ENCODE results near the gene SMPD2. TPM values are rescaled to one million over a fixed set of nuclear protein-coding genes. Genes with fewer than 3 reads are reported as not detected.

Gene SMPD2
- 9.5 and 9.7 TPM in 2 replicates for polyA plus RNA-seq (2013)

- Histone ChIP-seq H3K9ac (ENCODE audit: low read length) (peak within 1 kb of the TSS; percentile 68), H3K23ac (ENCODE audit: low read length) (no peak within 1 kb of the TSS)
These were observed at the start of gene SMPD2, which contains the start of gene PPIL6 for GRCh38 chr6:109440331-109441068. Gene SMPD2 (plus strand): TSS chr6:109440724. CDS start chr6:109441122, 398 bp downstream. Gene PPIL6 (minus strand): TSS chr6:109440628. CDS start chr6:109440590, 38 bp downstream.

GRCh38 chr6:109393157-109393885 is 47.2 kb upstream of the SMPD2 start:
- no peaks in the 10 kb centered on the region for H3K4me1 ChIP-seq (ENCODE audit: control insufficient read depth in 1 of 2, insufficient read depth in 2 of 2, low read length in 2 of 2)
- H3K27ac ChIP-seq (ENCODE audit: low read depth, low read length) = no peak overlapping the region
- no peaks in the 10 kb centered on the region for H3K27me3 ChIP-seq (ENCODE audit: insufficient read depth, low read length)
- no peak overlapping the region for H3K9ac ChIP-seq (ENCODE audit: low read length)
- H3K4me2 ChIP-seq (ENCODE audit: low read length) = no peak overlapping the region
- no peak overlapping the region for H2AFZ ChIP-seq (ENCODE audit: insufficient read depth, low read length, poor library complexity)
- peak overlapping the region; percentile 24 for H2BK12ac ChIP-seq (ENCODE audit: low read length)
- no peaks in the 10 kb centered on the region for H3K36me3 ChIP-seq (ENCODE audit: control insufficient read depth in 1 of 2, insufficient read depth in 2 of 2, low read length in 2 of 2)
- no peak overlapping the region for H4K91ac ChIP-seq (ENCODE audit: low read depth, low read length)
- no peak overlapping the region for H3K23ac ChIP-seq (ENCODE audit: low read length)
- no peaks in the 10 kb centered on the region for H3K9me3 ChIP-seq (ENCODE audit: insufficient read depth, low read depth, low read length)
- H3K18ac ChIP-seq (ENCODE audit: low read length) = no peak overlapping the region
- no peak overlapping the region for H2BK120ac ChIP-seq (ENCODE audit: insufficient read depth, low read length, poor library complexity)
- no peaks in the 10 kb centered on the region for H3K79me1 ChIP-seq (ENCODE audit: low read length)
- H2BK5ac ChIP-seq (ENCODE audit: low read depth, low read length, poor library complexity) = no peak overlapping the region
- no peak for DNase-seq
- H2AK5ac ChIP-seq (ENCODE audit: low read length) = no peak overlapping the region
- no peak overlapping the region for H3K4ac ChIP-seq (ENCODE audit: low read depth, low read length)
- no peak overlapping the region for H3K14ac ChIP-seq (ENCODE audit: low read length)
- WGBS (ENCODE audit: extremely low coverage, insufficient coverage, insufficient read length) = no CpG with 5 or more reads among the region's 5 CpGs
- H4K8ac ChIP-seq (ENCODE audit: low read depth, low read length) = no peak overlapping the region
- H3K4me3 ChIP-seq (ENCODE audit: low read depth, low read length) = no peak overlapping the region
- no peaks in the 10 kb centered on the region for H3K79me2 ChIP-seq (ENCODE audit: control insufficient read depth, insufficient read depth, low read length, poor library complexity)
- H4K12ac ChIP-seq (ENCODE audit: low read depth, low read length) = no peak overlapping the region

More at GRCh38 chr6:109440331-109441068, at the start of gene SMPD2, which contains the start of gene PPIL6:
- Histone ChIP-seq H2AFZ (ENCODE audit: insufficient read depth, low read length, poor library complexity) (peak within 1 kb of the TSS; percentile 86), H2BK5ac (ENCODE audit: low read depth, low read length, poor library complexity) (peak within 1 kb of the TSS; percentile 39), H3K4me2 (ENCODE audit: low read length) (peak within 1 kb of the TSS; percentile 85), H3K9me3 (ENCODE audit: insufficient read depth, low read depth, low read length) (no peaks in the 10 kb centered on the region), H3K4me3 (ENCODE audit: low read depth, low read length) (peak within 1 kb of the TSS; percentile 89), H4K12ac (ENCODE audit: low read depth, low read length) (peak within 1 kb of the TSS; percentile 40), H3K79me2 (ENCODE audit: control insufficient read depth, insufficient read depth, low read length, poor library complexity) (peaks cover 5% of the 10 kb centered on the region), H3K27ac (ENCODE audit: low read depth, low read length) (peak within 1 kb of the TSS; percentile 61), H2BK120ac (ENCODE audit: insufficient read depth, low read length, poor library complexity) (peak within 1 kb of the TSS; percentile 73), H3K79me1 (ENCODE audit: low read length) (peaks cover 5% of the 10 kb centered on the region), H2AK5ac (ENCODE audit: low read length) (no peak within 1 kb of the TSS), H3K14ac (ENCODE audit: low read length) (peak within 1 kb of the TSS; percentile 71), H3K27me3 (ENCODE audit: insufficient read depth, low read length) (no peaks in the 10 kb centered on the region), H3K18ac (ENCODE audit: low read length) (peak within 1 kb of the TSS; percentile 65), H3K36me3 (ENCODE audit: control insufficient read depth in 1 of 2, insufficient read depth in 2 of 2, low read length in 2 of 2) (peaks cover 26 to 31% of the 10 kb centered on the region in 2 experiments), H3K4ac (ENCODE audit: low read depth, low read length) (peak within 1 kb of the TSS; percentile 28), H2BK12ac (ENCODE audit: low read length) (peak within 1 kb of the TSS; percentile 26), H4K8ac (ENCODE audit: low read depth, low read length) (peak within 1 kb of the TSS; percentile 77), H3K4me1 (ENCODE audit: control insufficient read depth in 1 of 2, insufficient read depth in 2 of 2, low read length in 2 of 2) (peaks cover 7 to 9% of the 10 kb centered on the region in 2 experiments), H4K91ac (ENCODE audit: low read depth, low read length) (peak within 1 kb of the TSS; percentile 70)
- peak; percentile 82 to 93 for DNase-seq
- no CpG with 5 or more reads among the region's 102 CpGs for WGBS (ENCODE audit: extremely low coverage, insufficient coverage, insufficient read length)

- H3K9me3 ChIP-seq (ENCODE audit: insufficient read depth, low read depth, low read length) = no peaks in the 10 kb centered on the region
- no peak overlapping the region for H4K12ac ChIP-seq (ENCODE audit: low read depth, low read length)
- H3K23ac ChIP-seq (ENCODE audit: low read length) = no peak overlapping the region
- H3K4me1 ChIP-seq (ENCODE audit: control insufficient read depth in 1 of 2, insufficient read depth in 2 of 2, low read length in 2 of 2) = no peaks in the 10 kb centered on the region
- no peak overlapping the region for H3K4me2 ChIP-seq (ENCODE audit: low read length)
- H3K36me3 ChIP-seq (ENCODE audit: control insufficient read depth in 1 of 2, insufficient read depth in 2 of 2, low read length in 2 of 2) = no peaks in the 10 kb centered on the region
- H4K8ac ChIP-seq (ENCODE audit: low read depth, low read length) = no peak overlapping the region
- H3K18ac ChIP-seq (ENCODE audit: low read length) = no peak overlapping the region
- WGBS (ENCODE audit: extremely low coverage, insufficient coverage, insufficient read length) = no CpG with 5 or more reads among the region's 2 CpGs
- DNase-seq = peak; percentile 24 to 35
- no peak overlapping the region for H2BK5ac ChIP-seq (ENCODE audit: low read depth, low read length, poor library complexity)
- no peaks in the 10 kb centered on the region for H3K79me2 ChIP-seq (ENCODE audit: control insufficient read depth, insufficient read depth, low read length, poor library complexity)
- H2BK12ac ChIP-seq (ENCODE audit: low read length) = no peak overlapping the region
- H3K4ac ChIP-seq (ENCODE audit: low read depth, low read length) = no peak overlapping the region
- no peaks in the 10 kb centered on the region for H3K27me3 ChIP-seq (ENCODE audit: insufficient read depth, low read length)
- no peak overlapping the region for H2AK5ac ChIP-seq (ENCODE audit: low read length)
- H3K4me3 ChIP-seq (ENCODE audit: low read depth, low read length) = no peak overlapping the region
- H2BK120ac ChIP-seq (ENCODE audit: insufficient read depth, low read length, poor library complexity) = no peak overlapping the region
- H2AFZ ChIP-seq (ENCODE audit: insufficient read depth, low read length, poor library complexity) = no peak overlapping the region
- H3K9ac ChIP-seq (ENCODE audit: low read length) = no peak overlapping the region
- H3K14ac ChIP-seq (ENCODE audit: low read length) = no peak overlapping the region
- H3K79me1 ChIP-seq (ENCODE audit: low read length) = no peaks in the 10 kb centered on the region
- H4K91ac ChIP-seq (ENCODE audit: low read depth, low read length) = no peak overlapping the region
- H3K27ac ChIP-seq (ENCODE audit: low read depth, low read length) = no peak overlapping the region
These were observed 46.6 kb upstream of the SMPD2 start for GRCh38 chr6:109393886-109394281.

- no peak overlapping the region for H3K4me3 ChIP-seq (ENCODE audit: low read depth, low read length)
- H4K8ac ChIP-seq (ENCODE audit: low read depth, low read length) = no peak overlapping the region
- H3K14ac ChIP-seq (ENCODE audit: low read length) = no peak overlapping the region
- no peaks in the 10 kb centered on the region for H3K4me1 ChIP-seq (ENCODE audit: control insufficient read depth in 1 of 2, insufficient read depth in 2 of 2, low read length in 2 of 2)
- DNase-seq = no peak
- no peaks in the 10 kb centered on the region for H3K79me2 ChIP-seq (ENCODE audit: control insufficient read depth, insufficient read depth, low read length, poor library complexity)
- H3K4ac ChIP-seq (ENCODE audit: low read depth, low read length) = no peak overlapping the region
- H3K27me3 ChIP-seq (ENCODE audit: insufficient read depth, low read length) = no peaks in the 10 kb centered on the region
- no peak overlapping the region for H2BK5ac ChIP-seq (ENCODE audit: low read depth, low read length, poor library complexity)
- H3K9me3 ChIP-seq (ENCODE audit: insufficient read depth, low read depth, low read length) = no peaks in the 10 kb centered on the region
- WGBS (ENCODE audit: extremely low coverage, insufficient coverage, insufficient read length) = no CpG with 5 or more reads among the region's 12 CpGs
- no peak overlapping the region for H3K27ac ChIP-seq (ENCODE audit: low read depth, low read length)
- H4K91ac ChIP-seq (ENCODE audit: low read depth, low read length) = no peak overlapping the region
- no peak overlapping the region for H3K18ac ChIP-seq (ENCODE audit: low read length)
- no peak overlapping the region for H2AK5ac ChIP-seq (ENCODE audit: low read length)
- H2AFZ ChIP-seq (ENCODE audit: insufficient read depth, low read length, poor library complexity) = no peak overlapping the region
- H2BK12ac ChIP-seq (ENCODE audit: low read length) = no peak overlapping the region
- no peak overlapping the region for H2BK120ac ChIP-seq (ENCODE audit: insufficient read depth, low read length, poor library complexity)
- no peak overlapping the region for H3K4me2 ChIP-seq (ENCODE audit: low read length)
- H3K36me3 ChIP-seq (ENCODE audit: control insufficient read depth in 1 of 2, insufficient read depth in 2 of 2, low read length in 2 of 2) = no peaks in the 10 kb centered on the region
- no peak overlapping the region for H3K9ac ChIP-seq (ENCODE audit: low read length)
- no peaks in the 10 kb centered on the region for H3K79me1 ChIP-seq (ENCODE audit: low read length)
- no peak overlapping the region for H3K23ac ChIP-seq (ENCODE audit: low read length)
- no peak overlapping the region for H4K12ac ChIP-seq (ENCODE audit: low read depth, low read length)
These were observed 44.3 kb upstream of the SMPD2 start for GRCh38 chr6:109396046-109396718.

Data from trophoblast cell (in vitro differentiated cells and primary cell).